Measurements from ENCODE around the gene THBS3.

DNA sequence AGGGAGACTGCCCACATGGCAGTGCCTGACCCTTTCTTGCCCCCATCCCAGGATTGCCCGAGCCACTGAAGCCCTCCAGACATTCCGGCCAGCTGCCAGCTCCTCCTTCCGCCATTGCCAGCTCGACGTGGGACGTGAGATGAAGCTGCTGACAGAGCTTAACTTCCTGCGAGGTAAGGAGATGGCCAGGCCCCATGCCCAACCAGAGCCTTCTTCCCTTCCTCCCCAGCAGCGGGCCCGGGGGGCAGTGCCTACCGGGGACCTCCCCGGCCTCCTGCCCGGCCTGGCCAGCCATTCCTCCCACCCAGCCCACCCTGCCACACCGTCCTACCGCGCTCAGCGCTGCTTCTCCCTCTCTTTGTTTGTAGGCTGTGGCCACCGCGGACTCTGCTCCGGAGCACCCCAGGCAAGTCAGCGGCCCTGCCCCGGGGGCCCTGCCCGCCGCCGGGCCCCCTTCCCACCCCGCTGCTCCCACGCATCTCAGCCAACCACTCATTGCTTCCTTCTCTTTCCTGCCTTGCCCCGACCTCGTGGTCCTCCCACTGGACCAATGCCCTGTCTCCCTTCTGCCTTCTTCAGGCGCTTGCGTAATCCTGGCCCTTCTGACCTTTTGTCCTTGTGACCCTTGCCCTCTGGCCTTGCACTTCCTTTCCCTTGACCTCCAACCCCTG, 29.1 kb downstream of the THBS3 start:
- TF ChIP-seq CTCF (IDR thresholded peaks at IDR 0.05) (no peak), POLR2A (IDR thresholded peaks at IDR 0.05) (no peak), POLR2AphosphoS5 (IDR thresholded peaks at IDR 0.05) (no peak)
